CD4-positive, alpha-beta T cell (primary cell): Measurements from ENCODE around the gene CAMTA1. TPM values are rescaled to one million over a fixed set of nuclear protein-coding genes. Genes with fewer than 3 reads are reported as not detected.
A peak's percentile ranks its signal among the peaks of the same experiment; 100 is the strongest.

Source experiments
- ATAC-seq: fragments of 200-7000 bp; cut with Tn5 transposase; one replicate; pipeline ENCODE4 v1.10.0; 2022; ENCODE audit warnings: mild to moderate bottlenecking; ENCODE audit not compliant: poor library complexity
- CTCF ChIA-PET: fragments of 350-600 bp; sonication (Branson Sonifier 250); formaldehyde crosslinking; loops from one replicate; lab custom pipeline; 2021; ENCODE audit warnings: antibody characterized with exemption, inconsistent platforms; lab: Charles Lee
- POLR2A ChIA-PET: fragments of 350-600 bp; sonication (Branson Sonifier 250); formaldehyde crosslinking; loops from one replicate; lab custom pipeline; 2021; ENCODE audit warnings: antibody characterized with exemption, inconsistent platforms; lab: Charles Lee
- DNase-seq, 14 experiments: peaks; one replicate each; pipeline ENCODE4 v3.0.0-alpha.2; 2013 to 2020; ENCODE audit warnings: mixed read lengths in 2 of 14
- H3K27ac ChIP-seq, 2 donors: one replicate each; pipeline versions ENCODE4 v1.5.1 to v1.7.0; 2013; ENCODE audit warnings: low read length in 2 of 2, low read depth in 1 of 2, mild to moderate bottlenecking in 1 of 2
- H3K27me3 ChIP-seq, 2 experiments: 1 replicate in 1 of 2; 2 replicates in 1 of 2; pipeline versions ENCODE4 v1.6.1 to v1.7.0; 2013; ENCODE audit warnings: low read length in 2 of 2, control low read depth in 1 of 2, mild to moderate bottlenecking in 1 of 2, moderate library complexity in 1 of 2; ENCODE audit not compliant: insufficient read depth in 2 of 2, control insufficient read depth in 1 of 2
- H3K36me3 ChIP-seq: one replicate; pipeline ENCODE4 v1.6.1; 2013; ENCODE audit warnings: low read length, control low read depth; ENCODE audit not compliant: insufficient read depth
- H3K4me1 ChIP-seq: one replicate; pipeline ENCODE4 v1.6.1; 2013; ENCODE audit warnings: low read length, control low read depth; ENCODE audit not compliant: insufficient read depth
- H3K4me3 ChIP-seq: one replicate; pipeline ENCODE4 v1.5.1; 2013; ENCODE audit warnings: mild to moderate bottlenecking, low read length, moderate library complexity
- H3K9me3 ChIP-seq, 2 experiments: 1 replicate in 1 of 2; 2 replicates in 1 of 2; pipeline versions ENCODE4 v1.6.1 to v1.7.0; 2013; ENCODE audit warnings: low read length in 2 of 2, mild to moderate bottlenecking in 2 of 2, control low read depth in 1 of 2, moderate library complexity in 1 of 2; ENCODE audit not compliant: control insufficient read depth in 1 of 2, insufficient read depth in 1 of 2
- H3K27ac Mint-ChIP-seq: one replicate; pipeline ENCODE4 v1.8.0; 2020; ENCODE audit warnings: mixed read lengths
- H3K27me3 Mint-ChIP-seq: one replicate; pipeline ENCODE4 v1.8.0; 2021; ENCODE audit warnings: mixed read lengths
- H3K36me3 Mint-ChIP-seq: one replicate; pipeline ENCODE4 v1.8.0; 2021; ENCODE audit warnings: low read depth, mixed read lengths
- H3K4me1 Mint-ChIP-seq: one replicate; pipeline ENCODE4 v1.8.0; 2021; ENCODE audit warnings: low read depth, mixed read lengths
- H3K4me3 Mint-ChIP-seq: one replicate; pipeline ENCODE4 v1.8.0; 2020; ENCODE audit warnings: mild to moderate bottlenecking, mixed read lengths
- H3K9me3 Mint-ChIP-seq: one replicate; pipeline ENCODE4 v1.8.0; 2020; ENCODE audit warnings: mixed read lengths
- intact Hi-C, 2 experiments: fragments of 100-400 bp; cut with DNase I in 1 of 2; cut with micrococcal nuclease in 1 of 2; formaldehyde crosslinking; loops; one replicate each; pipeline versions ENCODE4 v1.15.1 to v1.9.0; 2023 to 2025; cut with DNase I, micrococcal nuclease
- total RNA-seq, 174 experiments: library from RNA in 2 of 174; stranded (reverse) in 2 of 174; gene quantifications; one replicate each; pipeline ENCODE4 v1.2.3 and lab custom pipeline; 2021 to 2026
- TF ChIP-seq, protein P1 (sequence below): fragments of 200-600 bp; IDR thresholded peaks from one replicate; pipeline ENCODE4 v1.8.0; 2022; ENCODE audit warnings: antibody characterized with exemption, mild to moderate bottlenecking

CAMTA1 gene
- total RNA-seq, 2 experiments from 2014 or later, result 38.6 to 39.3 TPM

DNA sequence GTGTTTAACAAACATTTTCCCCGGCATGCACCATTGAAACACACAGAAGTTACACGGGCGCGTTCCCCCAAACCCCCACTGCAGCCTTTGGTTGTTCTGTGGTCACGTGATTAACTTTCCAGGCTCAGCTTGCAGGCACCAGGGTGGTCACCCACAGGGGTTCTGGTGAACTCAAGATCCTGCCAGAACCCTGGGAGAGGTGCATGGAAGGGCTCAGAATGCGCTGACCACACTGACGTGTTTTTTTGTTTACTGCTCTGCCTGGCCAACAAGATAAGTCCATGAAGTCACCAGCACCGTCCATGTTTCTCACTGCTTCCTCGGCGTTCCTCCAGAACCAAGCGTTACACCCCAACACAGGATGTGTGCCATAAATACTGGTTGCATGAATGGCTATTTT lies 756.4 kb downstream of the CAMTA1 start:
- H3K36me3 ChIP-seq, result no peaks in the 10 kb centered on the region
- DNase-seq (no peak), ATAC-seq (no peak)
- H3K9me3 Mint-ChIP-seq, result no peaks in the 10 kb centered on the region
- no peak overlapping the region for H3K27ac ChIP-seq
- intact Hi-C loops, result no loop called here
- H3K4me1 ChIP-seq, result no peaks in the 10 kb centered on the region
- H3K27ac Mint-ChIP-seq, result no peak overlapping the region
- H3K36me3 Mint-ChIP-seq, result no peaks in the 10 kb centered on the region
- H3K4me3 Mint-ChIP-seq, result no peak overlapping the region
- ChIA-PET CTCF (no interaction called here), POLR2A (no interaction called here)
- H3K4me3 ChIP-seq, result no peak overlapping the region
- no peaks in the 10 kb centered on the region for H3K4me1 Mint-ChIP-seq
- H3K9me3 ChIP-seq, result peaks cover 0 to 1% of the 10 kb centered on the region in 2 experiments
- H3K27me3 ChIP-seq, result peaks cover 0 to 7% of the 10 kb centered on the region in 2 experiments
- TF ChIP-seq, protein P1, sequence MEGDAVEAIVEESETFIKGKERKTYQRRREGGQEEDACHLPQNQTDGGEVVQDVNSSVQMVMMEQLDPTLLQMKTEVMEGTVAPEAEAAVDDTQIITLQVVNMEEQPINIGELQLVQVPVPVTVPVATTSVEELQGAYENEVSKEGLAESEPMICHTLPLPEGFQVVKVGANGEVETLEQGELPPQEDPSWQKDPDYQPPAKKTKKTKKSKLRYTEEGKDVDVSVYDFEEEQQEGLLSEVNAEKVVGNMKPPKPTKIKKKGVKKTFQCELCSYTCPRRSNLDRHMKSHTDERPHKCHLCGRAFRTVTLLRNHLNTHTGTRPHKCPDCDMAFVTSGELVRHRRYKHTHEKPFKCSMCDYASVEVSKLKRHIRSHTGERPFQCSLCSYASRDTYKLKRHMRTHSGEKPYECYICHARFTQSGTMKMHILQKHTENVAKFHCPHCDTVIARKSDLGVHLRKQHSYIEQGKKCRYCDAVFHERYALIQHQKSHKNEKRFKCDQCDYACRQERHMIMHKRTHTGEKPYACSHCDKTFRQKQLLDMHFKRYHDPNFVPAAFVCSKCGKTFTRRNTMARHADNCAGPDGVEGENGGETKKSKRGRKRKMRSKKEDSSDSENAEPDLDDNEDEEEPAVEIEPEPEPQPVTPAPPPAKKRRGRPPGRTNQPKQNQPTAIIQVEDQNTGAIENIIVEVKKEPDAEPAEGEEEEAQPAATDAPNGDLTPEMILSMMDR, result no peak
- peaks cover 8% of the 10 kb centered on the region for H3K27me3 Mint-ChIP-seq

DNA sequence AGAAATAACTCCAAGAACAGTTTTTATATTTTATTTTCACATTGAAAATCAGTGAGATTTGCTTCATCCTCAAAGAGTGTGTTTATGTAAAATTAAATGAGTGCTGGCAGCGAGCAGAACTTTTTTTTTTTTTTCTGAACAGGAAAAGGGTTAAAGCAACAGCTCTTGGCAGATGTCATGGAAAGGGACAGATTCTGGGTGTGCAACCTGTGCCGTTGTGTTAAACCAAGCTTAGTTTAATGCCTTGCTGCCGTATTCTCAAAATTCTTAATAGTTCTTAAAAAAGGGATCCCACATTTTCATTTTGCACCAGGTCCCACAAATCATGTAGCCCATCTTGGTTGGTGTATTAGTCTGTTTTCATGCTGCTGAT lies 758.5 kb downstream of the CAMTA1 start:
- Mint-ChIP-seq H3K4me1 (no peaks in the 10 kb centered on the region), H3K27ac (no peak overlapping the region), H3K4me3 (no peak overlapping the region), H3K9me3 (no peaks in the 10 kb centered on the region), H3K27me3 (peaks cover 14% of the 10 kb centered on the region), H3K36me3 (no peaks in the 10 kb centered on the region)
- POLR2A ChIA-PET, result no interaction called here
- intact Hi-C loops, result no loop called here
- no peaks in the 10 kb centered on the region for H3K4me1 ChIP-seq
- TF ChIP-seq, protein P1, result no peak
- H3K4me3 ChIP-seq, result no peak overlapping the region
- H3K27me3 ChIP-seq, result peaks cover 0 to 3% of the 10 kb centered on the region in 2 experiments
- DNase-seq, result no peak
- H3K27ac ChIP-seq, result no peak overlapping the region
- no peak for ATAC-seq
- CTCF ChIA-PET, result no interaction called here
- no peaks in the 10 kb centered on the region for H3K36me3 ChIP-seq
- H3K9me3 ChIP-seq, result no peaks in the 10 kb centered on the region

DNA sequence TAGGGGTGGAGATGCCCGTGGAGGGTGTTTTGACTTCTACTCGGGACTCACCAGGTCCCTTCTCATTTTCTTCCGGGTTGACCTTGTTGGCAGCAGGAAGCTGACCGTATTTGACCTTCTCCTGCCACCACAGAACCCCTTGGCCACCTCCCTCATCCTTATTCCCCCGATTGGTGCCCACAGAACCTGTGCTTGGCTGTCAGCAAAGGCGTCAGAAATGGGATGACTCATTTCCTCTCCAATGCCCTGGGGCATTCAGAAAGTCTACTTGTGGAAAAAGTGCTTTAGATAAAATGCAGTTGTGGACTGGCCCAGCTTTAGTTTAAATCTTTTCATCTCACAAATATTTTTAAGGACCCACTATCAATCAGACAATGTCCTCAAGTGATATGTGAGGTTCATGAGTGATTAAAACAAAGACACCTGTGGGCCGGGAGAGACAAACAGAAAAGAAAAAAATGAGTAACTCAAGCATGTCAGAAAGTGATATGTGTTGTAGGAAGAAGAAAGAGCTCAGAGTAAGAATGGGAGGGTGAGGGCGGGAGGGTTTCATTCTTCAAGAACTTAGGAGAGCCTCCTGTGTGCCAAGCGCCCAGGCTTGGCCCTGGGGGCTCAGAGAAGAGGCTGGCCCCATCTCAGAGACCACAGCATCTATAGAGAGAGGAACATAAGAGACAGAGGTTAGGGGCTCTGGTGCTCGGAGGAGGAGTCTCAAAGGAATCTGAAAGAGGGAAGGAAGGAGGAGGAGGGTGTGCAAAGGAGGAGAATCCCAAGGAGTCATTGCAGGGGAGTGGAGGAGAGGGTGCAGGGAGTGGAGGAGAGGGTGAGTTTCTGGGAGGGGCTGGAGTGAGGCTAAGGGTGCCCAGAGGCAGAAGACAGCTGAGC lies 764.3 kb downstream of the CAMTA1 start:
- Mint-ChIP-seq H3K4me1 (no peaks in the 10 kb centered on the region), H3K4me3 (no peak overlapping the region), H3K9me3 (no peaks in the 10 kb centered on the region), H3K27ac (no peak overlapping the region), H3K36me3 (no peaks in the 10 kb centered on the region), H3K27me3 (peaks cover 14% of the 10 kb centered on the region)
- no peaks in the 10 kb centered on the region for H3K36me3 ChIP-seq
- H3K4me1 ChIP-seq, result peaks cover 5% of the 10 kb centered on the region
- no peaks in the 10 kb centered on the region for H3K27me3 ChIP-seq
- ATAC-seq (no peak), DNase-seq (peak in 3 of 14 experiments; percentile 4 to 26 (median 26))
- CTCF ChIA-PET, result no interaction called here
- no peak overlapping the region for H3K4me3 ChIP-seq
- no peaks in the 10 kb centered on the region for H3K9me3 ChIP-seq
- H3K27ac ChIP-seq, result no peak overlapping the region
- TF ChIP-seq, protein P1, result no peak
- intact Hi-C loops, result no loop called here
- POLR2A ChIA-PET, result no interaction called here
